A549 (cell line): ENCODE measurements around the gene CALM1. TPM values are rescaled to one million over a fixed set of nuclear protein-coding genes. Genes with fewer than 3 reads are reported as not detected.
"Not testable (repeated sequence)": the region's sequence is repeated elsewhere in the genome, so short reads cannot be mapped to it uniquely, and the experiment has no call there.

ENCODE experiments used
- ATAC-seq, 2 experiments: fragments of 200-7000 bp in 1 of 2; fragments of >200 bp in 1 of 2; cut with Nextera tagmentation in 1 of 2; cut with Tn5 transposase in 1 of 2; 3 replicates each; pipeline versions ENCODE4 v1.8.0 to v1.9.1; 2018 to 2020; ENCODE audit warnings: mild to moderate bottlenecking in 1 of 2, moderate library complexity in 1 of 2
- CTCF ChIA-PET: fragments of 300-600 bp; sonication (Branson Sonifier 250); formaldehyde crosslinking; extraction: SDS; loops from one replicate; lab custom pipeline; 2021; ENCODE audit warnings: antibody characterized with exemption, inconsistent platforms; lab: Yijun Ruan, JAX
- POLR2A ChIA-PET: fragments of 350-600 bp; formaldehyde crosslinking; extraction: SDS; loops from one replicate; lab custom pipeline; 2021; ENCODE audit warnings: antibody characterized with exemption, inconsistent platforms; lab: Yijun Ruan, JAX
- DNase-seq, 2 experiments: peaks; one replicate each; pipeline versions ENCODE4 v3.0.0 to v3.0.0-alpha.2; 2011 to 2016; ENCODE audit warnings: low read depth in 1 of 2, low spot score in 1 of 2
- FAIRE-seq: peaks from 2 replicates; lab custom pipeline; 2011; peaks lifted over from hg19 to GRCh38; lab: Jason Lieb, UNC
- H3K27ac ChIP-seq, 2 experiments: fragments of >200 bp; sonication (Bioruptor Twin); formaldehyde crosslinking; 3 replicates each; pipeline ENCODE4 v1.5.1; 2016 to 2017
- H3K4me1 ChIP-seq: fragments of >200 bp; sonication (Bioruptor Twin); formaldehyde crosslinking; 3 replicates; pipeline ENCODE4 v1.6.1; 2016
- H3K4me2 ChIP-seq: fragments of >200 bp; sonication (Bioruptor Twin); formaldehyde crosslinking; 3 replicates; pipeline ENCODE4 v1.6.1; 2016
- H3K4me3 ChIP-seq: fragments of >200 bp; sonication (Bioruptor Twin); formaldehyde crosslinking; 3 replicates; pipeline ENCODE4 v1.5.1; 2016
- H3K9me3 ChIP-seq: fragments of >200 bp; sonication (Bioruptor Twin); formaldehyde crosslinking; 3 replicates; pipeline ENCODE4 v1.6.1; 2016
- CBX8 ChIP-seq: fragments of 200-600 bp; sonication (generic); IDR thresholded peaks from 2 replicates; pipeline ENCODE4 v1.6.1; 2016
- CHD2 ChIP-seq: fragments of 150-350 bp; IDR thresholded peaks from 2 replicates; pipeline ENCODE4 v1.6.1; 2014; ENCODE audit warnings: low read length; ENCODE audit not compliant: partially characterized antibody
- CHD4 ChIP-seq: fragments of 200-600 bp; sonication (generic); IDR thresholded peaks from 2 replicates; pipeline ENCODE4 v1.6.1; 2016; ENCODE audit warnings: antibody characterized with exemption, mild to moderate bottlenecking, borderline replicate concordance
- E2F6 ChIP-seq: IDR thresholded peaks from 2 replicates; pipeline ENCODE4 v1.6.1; 2012; ENCODE audit warnings: low read depth, borderline replicate concordance
- FOSL2 ChIP-seq, 2 experiments: fragments of 450-650 bp in 1 of 2; fragments of >200 bp in 1 of 2; sonication (Bioruptor Twin) in 1 of 2; formaldehyde crosslinking; IDR thresholded peaks; 2 replicates each; pipeline versions ENCODE4 v1.5.0 to v1.6.1; 2016 to 2020; ENCODE audit warnings: mild to moderate bottlenecking in 1 of 2, moderate library complexity in 1 of 2
- GATA3 ChIP-seq: IDR thresholded peaks from 2 replicates; pipeline ENCODE4 v1.6.1; 2012; ENCODE audit warnings: borderline replicate concordance
- HDAC2 ChIP-seq: fragments of 200-600 bp; sonication (generic); IDR thresholded peaks from 2 replicates; pipeline ENCODE4 v1.6.1; 2016
- HOXB13 ChIP-seq: fragments of 250-450 bp; sonication (Bioruptor Pico); IDR thresholded peaks from 2 replicates; pipeline ENCODE4 v1.5.0; 2020; ENCODE audit warnings: low read depth, mild to moderate bottlenecking, moderate library complexity
- JUN ChIP-seq, 2 experiments: fragments of >200 bp; sonication (Bioruptor Twin); formaldehyde crosslinking; IDR thresholded peaks; 2 replicates in 1 of 2; 3 replicates in 1 of 2; pipeline ENCODE4 v1.6.1; 2016 to 2017
- JUNB ChIP-seq: fragments of >200 bp; sonication (Bioruptor Twin); formaldehyde crosslinking; IDR thresholded peaks from 2 replicates; pipeline ENCODE4 v1.6.1; 2016
- MAFK ChIP-seq: fragments of 450-650 bp; IDR thresholded peaks from 2 replicates; pipeline ENCODE4 v1.6.1; 2014; ENCODE audit not compliant: partially characterized antibody
- NFE2L2 ChIP-seq: fragments of 150-350 bp; conservative IDR thresholded peaks from 2 replicates; pipeline ENCODE4 v1.6.1; 2014; ENCODE audit warnings: low read length
- PHF8 ChIP-seq: fragments of 200-600 bp; sonication (generic); IDR thresholded peaks from 2 replicates; pipeline ENCODE4 v1.6.1; 2016; ENCODE audit warnings: low read depth, mild to moderate bottlenecking, antibody characterized with exemption, moderate library complexity, borderline replicate concordance
- POLR2AphosphoS2 ChIP-seq: conservative IDR thresholded peaks from 2 replicates; pipeline ENCODE4 v1.6.1; 2012; ENCODE audit warnings: low read length, improper control_type of control experiment, inconsistent platforms
- RARB ChIP-seq: fragments of 250-450 bp; sonication (Bioruptor Pico); IDR thresholded peaks from 2 replicates; pipeline ENCODE4 v1.8.0; 2021; ENCODE audit warnings: mild to moderate bottlenecking, moderate library complexity
- RCOR1 ChIP-seq: fragments of 150-350 bp; IDR thresholded peaks from 2 replicates; pipeline ENCODE4 v1.6.1; 2014; ENCODE audit warnings: antibody characterized with exemption, low read length, low read depth
- RFX5 ChIP-seq: fragments of 450-650 bp; IDR thresholded peaks from 2 replicates; pipeline ENCODE4 v1.7.1; 2014; ENCODE audit warnings: antibody characterized with exemption, mild to moderate bottlenecking, moderate library complexity
- TFCP2L1 ChIP-seq: fragments of 250-450 bp; sonication (Bioruptor Pico); IDR thresholded peaks from 2 replicates; pipeline ENCODE4 v1.5.0; 2021; ENCODE audit warnings: mild to moderate bottlenecking
- ZSCAN20 ChIP-seq: fragments of 250-450 bp; sonication (Bioruptor Pico); IDR thresholded peaks from 2 replicates; pipeline ENCODE4 v1.8.0; 2022; ENCODE audit warnings: mild to moderate bottlenecking, moderate library complexity
- WGBS: methylation state at CpG from one replicate; pipeline ENCODE4 v1.1.6; 2017; ENCODE audit errors: missing lambda C conversion rate; 5-methylcytosine and 5-hydroxymethylcytosine counted together
- polyA plus RNA-seq, 4 experiments: library from polyadenylated mRNA; depleted of rRNA in 3 of 4; stranded (reverse); fragments of >200 nt; fragmentation: RNase III in 1 of 4; extraction: RNeasy Plus Mini Kit Qiagen cat#74134 plus additional on column Dnase treatment in 1 of 4; gene quantifications; 2 replicates in 3 of 4; 3 replicates in 1 of 4; pipeline ENCODE4 v1.2.3, GENCODE V29; 2011 to 2017
- TF ChIP-seq, protein P1 (sequence below): fragments of 150-350 bp; IDR thresholded peaks from 2 replicates; pipeline ENCODE4 v1.6.1; 2014; ENCODE audit warnings: low read depth, mild to moderate bottlenecking, low read length

Gene CALM1
- polyA plus RNA-seq, 2 of the 4 experiments (the other 2 are of a cell fraction) = 374 to 451 TPM

GRCh38 chr14:90387206-90387760, 9.5 kb upstream of the CALM1 start (continued):
- TF ChIP-seq, protein P1, sequence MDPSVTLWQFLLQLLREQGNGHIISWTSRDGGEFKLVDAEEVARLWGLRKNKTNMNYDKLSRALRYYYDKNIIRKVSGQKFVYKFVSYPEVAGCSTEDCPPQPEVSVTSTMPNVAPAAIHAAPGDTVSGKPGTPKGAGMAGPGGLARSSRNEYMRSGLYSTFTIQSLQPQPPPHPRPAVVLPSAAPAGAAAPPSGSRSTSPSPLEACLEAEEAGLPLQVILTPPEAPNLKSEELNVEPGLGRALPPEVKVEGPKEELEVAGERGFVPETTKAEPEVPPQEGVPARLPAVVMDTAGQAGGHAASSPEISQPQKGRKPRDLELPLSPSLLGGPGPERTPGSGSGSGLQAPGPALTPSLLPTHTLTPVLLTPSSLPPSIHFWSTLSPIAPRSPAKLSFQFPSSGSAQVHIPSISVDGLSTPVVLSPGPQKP = no peak

GRCh38 chr14:90388437-90388836, 8.4 kb upstream of the CALM1 start:
- H3K4me3 ChIP-seq = no peak overlapping the region
- POLR2A ChIA-PET = interaction anchor here (1.0 to 2.6 kb wide), 2 partner anchors 8 to 99 kb away, joined by 3 to 21 read pairs; partner anchors contain the start of gene CALM1
- ATAC-seq = peak; percentile 78 to 79
- FAIRE-seq = no peak
- no peaks in the 10 kb centered on the region for H3K9me3 ChIP-seq
- TF ChIP-seq FOSL2 (IDR thresholded peaks at IDR 0.05) = no peak
- TF ChIP-seq FOSL2 (CRISPR knock-in tag; IDR thresholded peaks at IDR 0.05) = peak; percentile 73
- peak; percentile 97 for TF ChIP-seq NFE2L2
- no peak for TF ChIP-seq RARB (CRISPR knock-in tag)
- TF ChIP-seq RCOR1 = no peak
- peak; percentile 100 for TF ChIP-seq MAFK
- TF ChIP-seq JUNB = no peak
- no peak for TF ChIP-seq RFX5
- TF ChIP-seq, all 56 proteins: peak for 3
- H3K4me2 ChIP-seq = peak overlapping the region; percentile 56
- CTCF ChIA-PET = interaction anchor here (0.5 to 1.1 kb wide), 2 partner anchors 11 to 280 kb away, joined by 3 to 4 read pairs; no protein-coding TSS in a partner anchor
- H3K4me1 ChIP-seq = peaks cover 21% of the 10 kb centered on the region
- peak; percentile 52 to 79 for DNase-seq
- WGBS = 37% methylated on average over 4 of the region's 4 CpGs
- peak overlapping the region; percentile 51 to 79 for H3K27ac ChIP-seq

GRCh38 chr14:90388982-90389381, 7.8 kb upstream of the CALM1 start:
- ATAC-seq = no peak

DNA sequence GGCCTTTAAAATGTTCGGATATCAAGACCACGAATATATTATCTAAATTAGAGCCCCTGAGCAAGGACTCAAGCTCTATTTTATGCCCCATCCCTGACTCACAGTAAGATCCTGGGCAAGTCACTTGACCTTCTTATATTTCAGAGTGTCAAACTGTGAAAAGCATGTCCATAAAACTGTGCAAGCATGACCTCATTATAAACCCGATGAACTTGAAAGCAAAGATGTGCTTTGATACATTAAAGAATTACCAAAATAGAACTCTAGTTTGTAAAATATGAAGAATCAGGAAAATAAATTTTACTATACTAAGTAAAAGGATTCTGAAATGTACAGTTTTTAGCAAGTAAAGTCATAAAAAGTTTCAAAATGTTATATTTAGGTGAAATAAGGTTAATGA, 2.9 kb upstream of the CALM1 start:
- no peak for FAIRE-seq
- ChIA-PET POLR2A (no interaction called here), CTCF (no interaction called here)
- Histone ChIP-seq H3K4me2 (no peak overlapping the region), H3K4me1 (peaks cover 11% of the 10 kb centered on the region), H3K27ac (no peak overlapping the region), H3K9me3 (no peaks in the 10 kb centered on the region), H3K4me3 (no peak overlapping the region)
- DNase-seq = no peak
- 47% methylated on average over 3 of the region's 3 CpGs for WGBS
- TF ChIP-seq CBX8 = no peak
- TF ChIP-seq RARB (CRISPR knock-in tag) = no peak
- TF ChIP-seq TFCP2L1 (CRISPR knock-in tag) = no peak
- no peak for TF ChIP-seq POLR2AphosphoS2
- TF ChIP-seq, protein P1 = no peak
- no peak for TF ChIP-seq PHF8
- no peak for TF ChIP-seq HOXB13
- no peak for TF ChIP-seq CHD2
- TF ChIP-seq E2F6 = no peak
- TF ChIP-seq JUNB = no peak
- TF ChIP-seq ZSCAN20 (CRISPR knock-in tag) = no peak
- TF ChIP-seq HDAC2 = no peak
- no peak for TF ChIP-seq CHD4
- ATAC-seq = no peak

More at GRCh38 chr14:90388982-90389381, 7.8 kb upstream of the CALM1 start:
- TF ChIP-seq RFX5 = no peak
- no peak for TF ChIP-seq GATA3
- no peak for TF ChIP-seq ZSCAN20 (CRISPR knock-in tag)
- no peak for TF ChIP-seq JUN (IDR thresholded peaks at IDR 0.05)
- no peak for TF ChIP-seq MAFK
- Histone ChIP-seq H3K4me1 (peaks cover 17% of the 10 kb centered on the region), H3K27ac (peak overlapping the region; percentile 51 to 79), H3K9me3 (no peaks in the 10 kb centered on the region), H3K4me2 (peak overlapping the region; percentile 56), H3K4me3 (no peak overlapping the region)
- no peak for DNase-seq
- ChIA-PET CTCF (interaction anchor here (0.5 to 1.1 kb wide), 2 partner anchors 11 to 279 kb away, joined by 3 to 4 read pairs; no protein-coding TSS in a partner anchor), POLR2A (interaction anchor here (1.0 to 2.6 kb wide), 2 partner anchors 8 to 99 kb away, joined by 3 to 21 read pairs; partner anchors contain the start of gene CALM1)
- FAIRE-seq = no peak
- 34% methylated on average over 1 of the region's 1 CpG for WGBS

DNA sequence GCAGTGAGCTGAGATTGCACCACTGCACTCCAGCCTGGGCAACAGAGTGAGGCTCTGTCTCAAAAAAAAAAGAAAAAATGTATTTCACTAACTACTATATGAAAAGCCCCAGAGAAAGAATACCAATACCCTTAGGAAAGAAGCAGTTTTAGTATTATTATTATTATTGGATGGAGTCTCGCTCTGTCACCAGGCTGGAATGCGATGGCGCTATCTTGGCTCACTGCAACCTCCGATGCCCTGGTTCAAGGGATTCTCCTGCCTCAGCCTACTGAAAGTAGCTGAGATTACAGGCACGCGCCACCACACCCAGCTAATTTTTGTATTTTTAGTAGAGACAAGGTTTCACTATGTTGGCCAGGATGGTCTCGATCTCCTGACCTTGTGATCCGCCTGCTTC, 2.0 kb upstream of the CALM1 start:
- CTCF ChIA-PET, H3K9me3 ChIP-seq, H3K27ac ChIP-seq, DNase-seq, H3K4me3 ChIP-seq, H3K4me2 ChIP-seq, FAIRE-seq, ATAC-seq: not testable (repeated sequence)
- 89% methylated on average over 8 of the region's 8 CpGs for WGBS
- H3K4me1 ChIP-seq = peaks cover 15% of the 10 kb centered on the region
- POLR2A ChIA-PET = interaction anchor here (3.3 kb wide), 1 partner anchor 12 kb away, joined by 69 read pairs; no protein-coding TSS in a partner anchor
